ENCODE results near the gene CFC1.
"Not testable (repeated sequence)": the region's sequence is repeated elsewhere in the genome, so short reads cannot be mapped to it uniquely, and the experiment has no call there.

The CFC1 gene

GRCh38 chr2:130599393-130599792, at the start of gene CFC1:
Gene CFC1 (minus strand): TSS chr2:130599575. CDS start chr2:130599287, 288 bp downstream.
- H3K4me3 ChIP-seq (replicated peaks; ENCODE audit: low read depth, low read length); DNase-seq (ENCODE audit: extremely low read depth, low read depth): not testable (repeated sequence)

DNA sequence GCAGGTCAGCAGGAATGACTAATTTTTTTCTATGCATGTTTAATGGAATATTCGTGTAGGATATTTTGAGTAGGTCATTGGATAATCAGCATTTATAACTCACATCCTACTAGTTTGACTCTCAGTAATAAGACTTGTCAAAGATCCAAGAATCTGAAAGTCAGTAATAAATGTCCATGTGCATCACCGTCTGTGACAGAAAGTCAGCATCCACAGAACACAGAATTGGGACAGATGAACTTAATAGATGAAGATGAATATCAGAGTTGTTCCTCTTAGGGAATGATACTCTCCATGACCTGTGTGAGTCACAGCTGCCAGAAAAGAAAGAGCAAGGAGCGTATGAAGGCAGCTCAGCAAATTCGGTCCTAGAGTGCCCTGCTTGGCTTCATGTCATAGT, 42.3 kb upstream of the CFC1 start:
- not testable (repeated sequence) for DNase-seq (ENCODE audit: extremely low read depth, low read depth)

DNA sequence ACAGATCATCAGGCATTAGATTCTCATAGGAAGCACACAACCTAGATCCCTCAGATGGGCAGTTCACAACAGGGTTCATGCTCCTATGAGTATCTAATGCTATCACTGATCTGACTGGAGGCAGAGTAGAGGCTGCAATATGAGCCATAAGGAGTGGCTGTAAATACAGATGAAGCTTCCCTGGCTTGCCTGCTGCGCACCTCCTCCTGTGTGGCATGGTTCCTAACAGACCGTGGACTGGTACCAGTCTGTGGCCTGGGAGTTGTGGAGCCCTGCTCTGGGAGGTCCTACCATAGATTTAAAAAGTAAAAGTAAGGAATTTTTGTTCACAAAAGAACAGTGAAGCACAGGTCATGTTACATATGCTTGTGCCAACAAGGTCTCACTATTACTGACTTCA, 39.6 kb upstream of the CFC1 start:
- DNase-seq (ENCODE audit: extremely low read depth, low read depth); H3K4me3 ChIP-seq (replicated peaks; ENCODE audit: low read depth, low read length): not testable (repeated sequence)

More for the DNA sequence above, 42.3 kb upstream of the CFC1 start:
- not testable (repeated sequence) for H3K4me3 ChIP-seq (replicated peaks; ENCODE audit: low read depth, low read length)

GRCh38 chr2:130628784-130629475, 29.6 kb upstream of the CFC1 start:
- not testable (repeated sequence) for DNase-seq (ENCODE audit: extremely low read depth, low read depth); H3K4me3 ChIP-seq (replicated peaks; ENCODE audit: low read depth, low read length)

DNA sequence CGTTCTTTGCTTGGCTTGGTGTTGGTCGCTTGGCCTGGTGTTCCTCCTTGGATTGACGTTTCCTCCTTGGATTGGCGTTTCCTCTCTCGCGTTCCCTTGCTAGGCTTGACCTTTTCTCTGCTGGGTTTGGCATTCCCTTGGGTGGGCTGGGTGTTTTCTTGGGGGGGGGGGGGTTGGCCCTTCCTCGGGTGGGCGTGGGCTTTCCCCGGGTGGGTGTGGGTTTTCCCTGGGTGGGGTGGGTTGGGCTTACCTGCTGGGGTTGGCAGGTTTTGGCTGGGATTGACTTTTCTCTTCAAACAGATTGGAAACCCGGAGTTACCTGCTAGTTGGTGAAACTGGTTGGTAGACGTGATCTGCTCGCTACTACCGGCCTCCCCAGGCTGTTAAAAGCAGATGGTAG, 11.8 kb upstream of the CFC1 start, which contains the start of gene POTEJ:
Gene POTEJ, plus strand, starts transcription at position 301 of the 400 bp plus-strand sequence. Its CDS starts 93 bp downstream, at position 394.
- not testable (repeated sequence) for DNase-seq (ENCODE audit: extremely low read depth, low read depth); H3K4me3 ChIP-seq (replicated peaks; ENCODE audit: low read depth, low read length)

DNA sequence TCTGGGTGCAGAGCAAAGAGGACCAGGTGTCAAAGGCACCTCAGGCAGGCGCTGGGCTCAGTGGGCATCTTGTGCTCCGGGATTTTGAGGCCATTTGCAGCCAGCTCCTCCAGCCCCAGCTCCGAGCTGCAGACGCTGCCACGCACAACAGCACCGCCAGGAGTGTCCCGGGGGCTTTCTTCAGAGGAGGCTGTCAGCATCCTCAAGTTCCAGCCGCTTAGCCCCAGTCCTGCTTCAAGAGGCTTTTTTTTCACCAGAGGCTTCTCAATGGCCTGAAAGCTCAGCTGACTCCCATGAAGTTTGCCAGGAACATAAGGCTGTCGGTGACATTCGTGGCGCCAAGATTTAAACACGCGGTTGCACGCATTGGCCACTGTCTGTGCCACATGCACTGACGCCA, 11.1 kb upstream of the CFC1 start:
- H3K4me3 ChIP-seq (replicated peaks; ENCODE audit: low read depth, low read length); DNase-seq (ENCODE audit: extremely low read depth, low read depth): not testable (repeated sequence)

DNA sequence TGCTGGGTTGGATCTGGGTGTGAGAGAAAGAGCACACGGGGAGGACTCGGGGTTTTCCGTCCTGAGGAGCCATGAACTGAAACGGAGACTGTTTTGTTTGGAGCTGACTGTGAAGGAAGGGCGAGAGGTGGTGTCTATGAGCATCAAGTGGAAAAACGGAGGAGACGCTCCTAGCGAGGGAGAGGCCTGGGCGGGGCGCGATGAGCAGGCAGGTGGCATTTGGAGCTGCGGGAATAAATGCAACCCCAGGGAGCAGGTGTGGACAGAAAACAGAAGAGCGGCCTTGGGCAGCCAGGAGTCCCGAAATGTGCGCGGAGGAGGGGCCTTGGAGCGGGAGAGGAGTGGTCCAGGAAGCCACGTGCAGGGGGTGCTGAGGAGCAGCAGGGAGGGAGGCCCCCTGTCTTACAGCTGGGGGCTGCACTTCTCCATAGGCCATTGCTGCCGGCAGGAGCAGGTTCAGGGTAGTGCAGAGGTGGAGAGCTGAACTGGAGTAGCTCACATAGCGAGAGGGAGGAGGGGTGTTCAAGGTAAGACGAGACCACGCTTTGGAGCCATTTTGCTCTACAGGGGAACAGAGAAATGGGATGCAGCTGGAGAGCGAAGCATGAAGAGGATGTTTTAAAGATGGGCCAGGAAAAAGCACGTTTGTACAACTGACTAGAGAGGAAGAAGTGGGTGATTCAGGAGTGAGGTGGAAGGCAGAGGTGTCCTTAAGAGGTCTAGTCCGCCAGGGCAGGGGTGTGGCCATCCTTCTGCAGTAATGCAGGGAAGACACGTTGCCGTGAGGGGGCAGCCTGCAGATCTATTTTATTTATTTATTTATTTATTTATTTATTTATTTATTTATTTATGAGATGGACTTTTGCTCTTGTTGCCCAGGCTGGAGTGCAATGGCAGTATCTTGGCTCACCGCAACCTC, 9.9 kb upstream of the CFC1 start:
- not testable (repeated sequence) for H3K4me3 ChIP-seq (replicated peaks; ENCODE audit: low read depth, low read length); DNase-seq (ENCODE audit: extremely low read depth, low read depth)

GRCh38 chr2:130608276-130609001, 9.1 kb upstream of the CFC1 start:
- H3K4me3 ChIP-seq (replicated peaks; ENCODE audit: low read depth, low read length); DNase-seq (ENCODE audit: extremely low read depth, low read depth): not testable (repeated sequence)

- DNase-seq (ENCODE audit: extremely low read depth, low read depth); H3K4me3 ChIP-seq (replicated peaks; ENCODE audit: low read depth, low read length): not testable (repeated sequence)
These were observed 2.4 kb upstream of the CFC1 start for GRCh38 chr2:130601648-130602302.

- DNase-seq (ENCODE audit: extremely low read depth, low read depth); H3K4me3 ChIP-seq (replicated peaks; ENCODE audit: low read depth, low read length): not testable (repeated sequence)
These were observed 551 bp upstream of the CFC1 start for GRCh38 chr2:130599926-130600325.

GRCh38 chr2:130598463-130598862, 912 bp downstream of the CFC1 start:
- not testable (repeated sequence) for H3K4me3 ChIP-seq (replicated peaks; ENCODE audit: low read depth, low read length); DNase-seq (ENCODE audit: extremely low read depth, low read depth)

DNA sequence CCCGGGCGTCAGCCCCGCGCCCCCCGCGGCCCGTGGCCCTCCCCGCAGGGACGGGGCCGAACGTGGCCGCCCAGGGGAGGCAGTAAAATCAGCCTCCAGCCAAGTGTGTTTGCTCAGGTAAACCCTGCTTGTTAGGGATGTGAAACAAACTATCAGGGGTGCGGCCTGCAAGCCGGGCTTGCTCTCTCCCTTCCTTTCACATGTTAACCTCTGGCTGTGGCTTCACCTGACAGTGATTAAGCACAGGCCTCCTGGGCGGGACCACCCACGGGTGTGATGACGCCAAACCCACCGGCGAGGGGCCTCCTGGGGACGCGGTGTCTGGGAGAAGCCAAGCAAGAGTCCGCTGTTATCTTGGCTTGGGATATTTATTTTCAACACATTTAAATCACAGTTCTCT, 1.4 kb downstream of the CFC1 start:
- H3K4me3 ChIP-seq (replicated peaks; ENCODE audit: low read depth, low read length); DNase-seq (ENCODE audit: extremely low read depth, low read depth): not testable (repeated sequence)

- not testable (repeated sequence) for H3K4me3 ChIP-seq (replicated peaks; ENCODE audit: low read depth, low read length); DNase-seq (ENCODE audit: extremely low read depth, low read depth)
These were observed 2.6 kb downstream of the CFC1 start for GRCh38 chr2:130596757-130597156.

GRCh38 chr2:130594011-130594410, 5.4 kb downstream of the CFC1 start:
- not testable (repeated sequence) for H3K4me3 ChIP-seq (replicated peaks; ENCODE audit: low read depth, low read length); DNase-seq (ENCODE audit: extremely low read depth, low read depth)

GRCh38 chr2:130592791-130593414, 6.5 kb downstream of the CFC1 start:
- not testable (repeated sequence) for DNase-seq (ENCODE audit: extremely low read depth, low read depth); H3K4me3 ChIP-seq (replicated peaks; ENCODE audit: low read depth, low read length)

DNA sequence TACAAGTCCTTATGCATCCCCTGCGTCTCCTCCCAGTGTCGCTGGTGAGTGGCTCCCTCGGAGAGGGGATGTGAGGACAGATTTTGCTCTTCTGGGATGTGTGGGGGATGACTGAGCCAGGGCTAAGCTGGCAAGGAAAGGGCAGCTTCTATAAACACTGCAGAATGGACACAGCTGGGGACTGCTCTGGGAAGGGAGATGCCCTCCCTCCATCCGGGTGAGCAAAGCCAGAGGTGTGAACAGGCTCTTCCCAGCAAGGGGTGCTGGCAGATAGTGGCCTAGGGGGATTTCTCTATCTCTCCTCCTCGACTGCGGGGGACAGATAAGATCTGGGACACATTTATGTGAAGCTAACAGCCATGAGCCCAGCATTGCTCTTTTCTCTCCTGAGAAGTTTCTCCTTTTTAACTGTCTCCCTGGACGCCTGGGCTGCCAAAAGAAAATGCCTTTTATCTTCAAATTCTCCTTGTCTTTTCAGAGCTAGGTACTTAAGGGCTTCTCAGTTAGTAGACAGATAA, 8.5 kb downstream of the CFC1 start:
- not testable (repeated sequence) for DNase-seq (ENCODE audit: extremely low read depth, low read depth); H3K4me3 ChIP-seq (replicated peaks; ENCODE audit: low read depth, low read length)

- H3K4me3 ChIP-seq (replicated peaks; ENCODE audit: low read depth, low read length); DNase-seq (ENCODE audit: extremely low read depth, low read depth): not testable (repeated sequence)
These were observed 9.1 kb downstream of the CFC1 start for GRCh38 chr2:130590170-130590841.

All from HFF-Myc (cell line).